HuH-7 (cell line): Measurements from ENCODE around the gene NOTUM.

Experiments
- DNase-seq: peaks from one replicate; pipeline ENCODE4 v3.0.0; 2011; ENCODE audit warnings: low spot score

The NOTUM gene

DNA sequence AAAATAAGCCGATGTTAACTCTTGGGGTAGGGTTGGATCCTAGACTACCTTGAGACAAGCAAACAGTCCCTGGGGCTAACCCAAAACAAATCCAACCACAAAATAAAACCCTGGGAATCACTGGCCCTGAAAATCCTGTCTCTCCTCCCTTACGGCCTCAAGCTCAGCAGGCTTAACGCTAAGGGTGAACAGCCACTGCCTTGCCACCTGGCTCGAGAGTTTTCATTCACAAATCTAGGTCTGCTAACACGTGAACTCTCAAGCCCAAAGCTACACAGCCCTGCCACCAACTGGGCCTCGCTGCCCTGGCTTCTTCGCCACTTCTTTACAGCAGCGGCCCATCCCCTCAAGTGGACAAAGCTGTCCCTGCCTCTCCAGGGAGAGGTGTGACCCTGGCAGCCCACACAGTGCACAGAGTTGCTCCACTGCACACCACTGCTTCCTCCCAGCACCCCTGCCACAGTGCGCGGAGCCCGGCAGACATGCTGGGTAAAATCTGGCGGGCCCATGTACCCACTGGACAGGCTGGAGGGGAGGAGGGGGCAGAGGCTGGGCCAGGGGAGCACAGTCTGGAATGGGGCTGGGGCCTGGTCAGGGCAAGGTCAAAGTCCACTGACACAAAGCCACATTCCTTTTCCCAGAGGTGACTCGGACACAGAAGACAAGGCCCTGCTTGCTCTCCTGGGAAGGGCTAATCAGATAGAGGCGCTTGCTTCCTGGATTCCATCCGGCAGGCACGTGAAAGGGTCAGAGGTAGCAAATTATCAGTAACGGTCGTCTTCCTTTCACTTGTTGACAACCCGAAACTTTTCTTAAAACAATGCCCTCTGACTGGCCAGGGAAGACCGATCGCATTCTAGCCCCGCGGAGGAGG, 50.8 kb downstream of the NOTUM start:
- DNase-seq, result peak; percentile 91

DNA sequence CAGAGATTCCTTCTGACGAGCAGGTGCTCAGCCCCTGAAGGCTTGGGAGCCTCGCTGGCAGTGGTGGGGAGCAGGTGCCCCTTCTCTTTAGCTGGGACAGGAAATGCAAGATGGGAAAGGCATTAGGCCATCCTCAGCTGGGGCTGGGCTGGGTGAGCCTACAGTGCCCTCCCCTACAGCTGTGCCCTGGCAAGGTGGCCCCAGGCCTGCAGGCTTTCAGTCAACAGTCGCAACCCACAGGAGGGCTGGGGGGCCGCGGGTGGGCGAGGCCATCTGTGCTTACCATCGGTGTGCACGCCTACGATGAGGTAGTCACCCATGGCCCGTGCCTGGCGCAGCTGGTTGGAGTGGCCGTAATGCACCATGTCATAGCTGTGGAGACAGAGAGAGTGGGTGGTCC, 51.8 kb downstream of the NOTUM start:
- no peak for DNase-seq

DNA sequence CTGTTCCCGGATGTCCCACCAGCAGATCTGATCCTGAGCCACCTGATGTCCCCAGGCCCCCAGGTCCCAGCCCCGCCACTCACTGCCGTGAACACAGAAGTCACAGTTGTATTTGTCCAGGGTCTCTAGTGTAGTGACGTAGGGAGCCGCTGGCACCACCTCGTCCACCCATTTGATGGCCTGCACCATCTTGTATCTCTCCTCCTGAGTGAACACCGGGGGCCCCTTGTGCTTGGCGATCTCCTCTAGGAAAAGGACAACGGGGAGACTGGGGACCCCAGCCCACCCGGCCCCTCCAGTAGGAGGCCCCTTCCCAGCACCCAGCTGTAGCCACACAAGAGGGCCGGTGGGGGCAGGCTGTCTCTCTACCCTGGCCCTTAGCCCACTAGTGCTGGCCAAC, 52.2 kb downstream of the NOTUM start:
- DNase-seq, result no peak

DNA sequence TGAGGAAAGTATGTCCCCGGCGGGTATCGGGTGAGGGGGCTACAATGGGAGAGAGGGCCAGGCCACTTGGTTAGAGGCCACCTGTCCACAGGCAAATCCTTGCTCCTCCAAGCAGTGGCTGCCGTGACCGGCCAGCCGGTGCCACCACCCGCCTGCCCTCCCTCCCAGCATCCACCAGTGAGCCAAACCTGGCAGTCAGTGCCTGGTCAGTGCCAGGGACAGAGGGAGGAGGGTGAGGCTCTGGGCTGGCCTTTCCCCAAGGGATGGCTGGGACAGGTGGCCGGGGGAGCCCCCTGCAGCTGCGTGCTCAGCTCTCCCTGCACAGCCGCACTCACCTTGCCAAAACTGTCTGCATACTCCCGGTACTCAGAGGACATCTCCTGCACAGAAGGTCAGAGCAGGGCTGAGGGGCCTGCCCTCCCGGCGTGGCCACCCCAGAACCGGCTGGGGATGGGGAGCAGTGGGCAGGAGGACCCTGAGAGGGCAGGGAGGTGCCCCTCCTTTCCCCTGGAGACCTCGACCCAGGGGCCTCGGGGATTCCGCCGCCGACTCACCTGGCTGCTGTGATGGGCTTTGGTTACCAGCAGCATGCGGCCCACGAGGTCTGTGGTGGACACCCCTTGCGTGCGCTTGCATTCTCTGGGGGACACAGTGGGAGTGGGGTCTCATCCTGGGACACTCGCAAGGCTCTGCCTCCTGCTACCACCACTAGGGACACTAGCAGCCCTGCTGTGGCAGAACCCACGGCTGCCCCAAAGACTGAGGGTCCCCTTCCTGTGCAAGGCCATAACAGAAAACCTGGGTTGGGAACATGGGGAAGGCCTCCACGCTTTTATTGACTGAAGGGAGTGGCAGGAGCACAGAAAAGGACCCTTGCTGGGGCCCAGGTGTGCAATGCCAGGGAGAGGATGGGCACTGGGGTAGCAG, 53.5 kb downstream of the NOTUM start:
- DNase-seq, result no peak

DNA sequence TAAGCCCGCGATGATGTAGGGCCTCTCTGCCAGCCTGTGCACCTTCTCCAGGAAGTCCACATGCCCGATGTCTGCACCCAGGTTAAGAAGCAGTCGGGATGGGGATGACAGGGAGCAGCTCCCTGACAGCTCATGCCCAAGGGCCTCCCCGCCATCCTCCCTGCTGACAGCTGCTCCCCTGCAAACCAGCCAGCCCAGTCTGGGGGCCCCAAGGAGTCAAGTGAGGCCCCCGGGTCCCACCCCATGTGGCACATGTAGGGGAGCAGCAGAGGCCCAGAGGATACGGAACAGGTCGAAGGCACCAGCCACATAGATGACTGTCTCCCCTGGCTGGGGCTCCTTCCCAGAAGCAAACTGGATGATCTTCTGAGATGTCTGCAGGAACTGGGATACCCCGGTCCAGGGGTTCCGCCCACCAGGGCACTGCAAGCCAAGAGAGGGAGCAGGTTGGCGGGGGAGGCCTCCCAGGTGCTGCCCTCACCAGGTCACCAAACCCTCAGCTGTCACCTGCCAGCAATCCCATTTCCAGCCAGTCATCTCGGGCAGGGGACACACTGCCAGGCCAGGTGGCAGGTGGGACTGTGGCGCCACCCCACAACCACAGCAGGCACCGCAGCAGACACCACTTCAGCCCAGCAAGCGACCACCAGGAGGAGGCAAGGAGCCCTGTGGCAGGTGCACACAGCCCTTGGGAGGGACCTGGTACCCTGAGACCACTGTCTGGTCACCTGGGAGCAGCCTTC, 54.3 kb downstream of the NOTUM start:
- no peak for DNase-seq

DNA sequence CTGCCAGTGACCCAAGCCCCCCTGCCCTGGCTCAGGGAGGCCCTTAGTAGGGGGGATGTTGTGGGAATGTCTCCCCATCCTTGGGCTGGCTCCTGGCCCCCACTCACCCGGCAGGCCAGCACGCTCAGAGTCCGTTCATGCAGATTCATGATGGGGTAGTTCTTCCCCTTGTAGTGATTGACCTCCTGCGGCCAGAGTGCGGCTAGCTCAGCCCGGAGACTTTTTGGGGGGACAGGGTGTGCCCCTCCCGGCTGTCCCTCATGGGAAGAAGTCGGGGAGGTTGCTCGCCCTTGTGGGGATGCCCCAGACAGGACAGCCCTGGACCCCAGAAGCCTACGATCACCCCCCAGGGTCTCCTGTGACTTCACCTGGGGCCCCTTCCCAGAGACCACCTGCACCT, 55.0 kb downstream of the NOTUM start:
- DNase-seq, result no peak

DNA sequence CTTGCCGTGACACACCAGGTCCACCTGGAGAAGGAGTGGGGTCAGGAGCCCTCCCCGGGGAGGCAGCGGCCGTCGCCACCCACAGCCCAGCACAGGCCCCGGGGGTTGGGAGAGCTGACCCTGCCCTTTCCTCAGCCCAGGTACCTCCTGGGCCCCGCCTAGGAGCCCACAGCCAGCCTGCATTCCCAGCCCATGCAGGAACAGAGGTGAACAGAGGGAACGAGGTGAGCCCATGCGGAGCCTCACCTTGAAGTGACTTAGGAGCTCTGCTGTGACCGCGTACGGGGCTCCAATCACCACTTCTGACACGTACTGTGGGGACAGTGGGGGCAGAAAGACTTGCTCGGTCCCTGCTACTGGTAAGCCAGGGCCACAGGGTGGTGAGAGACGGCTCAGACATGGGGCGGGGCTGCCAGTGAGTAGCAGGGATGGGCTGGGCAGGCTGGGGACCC, 55.5 kb downstream of the NOTUM start:
- DNase-seq, result no peak

DNA sequence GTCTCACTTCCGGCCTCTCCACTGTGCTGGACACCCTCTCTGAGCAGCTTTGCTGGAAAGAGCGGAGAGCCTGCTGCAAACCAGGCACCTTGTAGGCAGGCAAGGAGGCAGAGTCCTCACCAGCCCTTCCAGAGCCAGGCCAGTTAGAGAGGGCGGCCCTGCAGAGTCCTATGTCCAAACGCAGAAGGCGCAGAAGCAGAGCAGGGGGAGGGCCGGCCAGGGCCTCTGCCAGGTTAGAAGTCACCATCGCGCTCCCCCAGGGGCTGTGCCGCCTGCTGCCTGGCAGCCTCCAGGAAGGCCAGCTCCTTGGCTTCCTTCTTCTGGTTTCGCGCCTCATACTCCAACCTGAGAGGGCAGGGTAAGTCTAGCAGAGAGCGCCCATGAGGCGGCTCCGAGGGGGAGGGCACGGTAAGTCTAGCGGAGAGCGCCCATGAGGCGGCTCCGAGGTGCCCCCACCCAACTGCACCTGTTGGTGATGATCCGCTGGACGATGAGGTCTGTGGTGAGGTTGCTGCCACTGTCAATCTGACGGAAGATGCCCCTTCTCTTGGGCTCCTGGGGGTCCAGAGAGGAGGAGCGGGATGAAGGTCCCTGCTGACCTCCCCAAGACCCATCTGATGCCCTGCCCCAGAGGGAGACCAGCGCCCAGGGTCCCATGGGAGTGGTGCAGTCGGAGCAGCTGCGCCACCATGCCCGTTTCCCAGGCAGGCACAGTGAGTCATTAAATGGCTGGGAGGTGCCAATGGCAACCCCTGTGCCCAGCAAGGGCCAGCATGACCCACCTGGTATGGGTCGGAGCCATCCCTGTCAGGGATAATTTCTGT, 56.2 kb downstream of the NOTUM start:
- DNase-seq, result no peak

DNA sequence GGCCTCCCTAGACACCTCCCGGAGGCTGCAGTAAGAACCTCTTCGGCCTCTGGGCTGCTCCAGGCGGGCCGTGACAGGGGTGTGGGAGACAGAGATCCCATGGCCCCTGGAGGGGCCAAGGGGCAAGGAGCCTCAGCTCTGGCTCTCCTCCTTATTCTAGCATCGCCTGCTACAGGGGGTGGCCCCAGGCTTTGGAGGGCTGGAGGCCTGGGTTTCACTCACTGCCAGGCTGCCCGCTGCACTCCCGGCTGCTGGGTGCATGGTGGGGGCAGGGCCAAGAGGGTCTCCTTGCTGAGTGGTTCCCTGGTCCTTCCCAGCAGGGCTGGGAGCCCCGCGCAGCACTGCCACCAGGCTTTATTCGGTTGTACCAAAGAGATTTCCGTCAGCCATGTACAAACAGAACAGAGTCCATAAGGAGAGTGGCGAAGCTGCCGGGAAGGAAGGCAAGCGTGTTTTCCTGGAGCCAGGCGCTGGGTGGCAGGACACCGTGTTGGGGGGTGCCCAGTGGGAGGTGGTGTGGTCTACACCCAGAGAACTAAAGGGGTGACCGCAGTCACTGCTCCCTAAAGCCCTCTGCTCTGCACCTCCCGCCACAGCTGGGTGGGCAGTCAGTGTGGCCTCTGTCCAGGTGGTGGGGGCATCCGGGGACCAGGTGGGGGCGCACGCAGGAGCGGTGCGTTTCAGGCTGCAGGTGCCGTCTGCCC, 56.9 kb downstream of the NOTUM start:
- no peak for DNase-seq

DNA sequence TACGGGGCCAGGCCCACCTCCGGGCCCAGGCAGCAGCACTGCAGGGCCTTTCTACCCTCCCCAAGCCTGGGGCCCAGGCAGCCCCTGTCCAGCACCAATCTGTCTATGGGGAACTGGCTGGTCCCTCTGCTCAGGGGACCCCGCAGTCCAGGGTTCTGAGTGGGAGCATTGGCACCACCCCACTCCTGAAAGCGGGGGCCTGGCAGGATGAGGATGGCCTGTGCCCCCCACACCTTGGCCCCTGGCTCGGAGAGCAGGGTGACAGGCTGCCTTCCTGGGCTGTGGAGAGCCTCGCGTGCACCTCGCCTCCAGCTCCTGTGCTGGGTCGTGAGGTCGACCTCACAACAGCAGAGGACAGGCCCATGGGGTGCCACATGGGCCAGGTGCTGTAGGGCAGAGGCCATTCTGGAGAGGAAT, 57.6 kb downstream of the NOTUM start:
- no peak for DNase-seq

DNA sequence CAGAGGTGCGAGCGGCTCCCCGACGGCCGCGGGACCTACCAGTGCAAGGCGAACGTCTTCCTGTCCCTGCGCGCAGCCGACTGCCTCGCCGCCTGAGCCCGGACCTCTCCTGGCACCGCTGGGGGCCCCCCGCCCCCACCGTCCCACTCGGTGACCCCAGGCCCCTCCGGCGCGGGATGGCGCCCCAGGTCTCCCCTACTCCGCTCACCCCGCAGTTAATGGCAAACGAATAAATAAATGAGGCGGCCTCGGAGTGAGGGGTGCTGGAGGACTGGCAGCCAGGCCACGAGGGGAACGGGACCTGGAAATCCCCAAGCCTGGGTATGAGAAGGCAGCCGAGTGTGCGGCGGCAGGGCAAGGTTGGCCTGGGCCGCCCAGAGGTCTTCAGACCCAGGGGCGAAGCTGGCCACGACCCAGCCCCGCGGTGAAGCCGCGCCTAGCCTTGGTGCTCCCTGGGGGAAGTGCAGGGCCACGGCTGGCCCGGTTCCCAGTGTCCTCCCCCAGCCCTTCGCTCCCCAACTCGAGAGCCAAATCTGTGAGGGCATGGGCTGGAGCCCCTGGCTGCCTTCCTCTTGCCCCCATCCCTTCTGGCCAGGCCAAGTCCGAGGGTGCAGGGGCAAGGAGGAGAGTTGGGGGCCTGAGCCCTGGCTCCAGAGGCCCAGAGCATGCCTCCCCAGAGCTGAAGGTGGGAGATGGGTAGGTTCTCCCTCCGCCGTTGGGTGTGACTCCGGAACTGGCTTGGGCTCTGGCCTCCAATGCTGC, 58.2 kb downstream of the NOTUM start:
- DNase-seq, result no peak
